ENCODE results near the gene GPR176.

DNA sequence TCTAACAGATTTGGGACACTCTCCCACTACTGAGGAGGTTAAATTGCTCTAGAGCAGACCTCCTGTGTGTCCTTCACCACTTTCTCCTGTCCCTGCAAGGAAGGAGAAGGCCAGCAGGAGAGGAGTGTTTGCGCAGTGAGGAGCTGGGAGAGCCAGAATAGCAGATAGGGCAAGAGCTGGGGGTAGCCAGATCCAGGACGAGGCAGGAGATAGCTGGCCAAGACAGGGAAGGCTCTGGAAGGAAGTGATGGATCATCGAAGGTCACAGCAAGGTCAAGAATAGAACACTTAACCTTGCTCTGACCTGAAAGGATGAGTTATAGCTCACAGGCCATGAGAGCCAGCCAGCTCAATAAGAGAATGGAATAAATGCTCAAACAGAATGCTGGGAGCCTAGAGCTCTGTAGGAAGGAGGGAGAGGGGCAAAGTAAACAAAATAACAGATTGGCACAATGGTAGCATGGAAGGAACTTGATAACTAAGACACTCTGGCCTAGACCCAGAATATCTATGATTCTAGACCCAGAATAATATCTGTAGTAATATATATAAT lies 99.9 kb downstream of the GPR176 start:
- TF ChIP-seq, protein P1, sequence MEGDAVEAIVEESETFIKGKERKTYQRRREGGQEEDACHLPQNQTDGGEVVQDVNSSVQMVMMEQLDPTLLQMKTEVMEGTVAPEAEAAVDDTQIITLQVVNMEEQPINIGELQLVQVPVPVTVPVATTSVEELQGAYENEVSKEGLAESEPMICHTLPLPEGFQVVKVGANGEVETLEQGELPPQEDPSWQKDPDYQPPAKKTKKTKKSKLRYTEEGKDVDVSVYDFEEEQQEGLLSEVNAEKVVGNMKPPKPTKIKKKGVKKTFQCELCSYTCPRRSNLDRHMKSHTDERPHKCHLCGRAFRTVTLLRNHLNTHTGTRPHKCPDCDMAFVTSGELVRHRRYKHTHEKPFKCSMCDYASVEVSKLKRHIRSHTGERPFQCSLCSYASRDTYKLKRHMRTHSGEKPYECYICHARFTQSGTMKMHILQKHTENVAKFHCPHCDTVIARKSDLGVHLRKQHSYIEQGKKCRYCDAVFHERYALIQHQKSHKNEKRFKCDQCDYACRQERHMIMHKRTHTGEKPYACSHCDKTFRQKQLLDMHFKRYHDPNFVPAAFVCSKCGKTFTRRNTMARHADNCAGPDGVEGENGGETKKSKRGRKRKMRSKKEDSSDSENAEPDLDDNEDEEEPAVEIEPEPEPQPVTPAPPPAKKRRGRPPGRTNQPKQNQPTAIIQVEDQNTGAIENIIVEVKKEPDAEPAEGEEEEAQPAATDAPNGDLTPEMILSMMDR (conservative IDR thresholded peaks at IDR 0.05; ENCODE audit: low read length) = no peak
- TF ChIP-seq EZH2phosphoT487 (IDR thresholded peaks at IDR 0.05; ENCODE audit: borderline replicate concordance) = no peak
